GM12878 (cell line): ENCODE data around the gene SYNGAP1. TPM values are rescaled to one million over a fixed set of nuclear protein-coding genes. Genes with fewer than 3 reads are reported as not detected.

Source experiments
- ATAC-seq: fragments of 200-7000 bp; cut with Tn5 transposase; 3 replicates; pipeline ENCODE4 v1.9.1; 2020; ENCODE audit warnings: mild to moderate bottlenecking, moderate library complexity
- BruUV-seq: library from RNA; stranded (reverse); fragments of 400-500 nt; replicated peaks from 2 replicates; lab custom pipeline; 2021; lab: Mats Ljungman, UMichigan
- CTCF ChIA-PET: fragments of 300-600 bp; sonication (Branson Sonifier 250); formaldehyde crosslinking; extraction: SDS; loops from one replicate; lab custom pipeline; 2021; ENCODE audit warnings: inconsistent platforms; lab: Yijun Ruan, JAX
- POLR2A ChIA-PET: fragments of 350-600 bp; formaldehyde crosslinking; extraction: SDS; loops from one replicate; lab custom pipeline; 2021; ENCODE audit warnings: inconsistent platforms; lab: Charles Lee
- RAD21 ChIA-PET: fragments of 300-600 bp; sonication (Branson Sonifier 250); formaldehyde crosslinking; loops from one replicate; lab custom pipeline; 2023; ENCODE audit warnings: antibody characterized with exemption; ENCODE audit not compliant: unreplicated experiment; lab: Charles Lee
- SMC1A ChIA-PET: fragments of 300-600 bp; sonication (Branson Sonifier 250); formaldehyde crosslinking; loops from one replicate; lab custom pipeline; 2023; ENCODE audit not compliant: unreplicated experiment, uncharacterized antibody; lab: Charles Lee
- DNase-seq: peaks from one replicate; pipeline ENCODE4 v3.0.0-alpha.2; 2011; ENCODE audit warnings: low read depth, low spot score
- FAIRE-seq: peaks from 3 replicates; lab custom pipeline; 2011; peaks lifted over from hg19 to GRCh38; lab: Jason Lieb, UNC
- H2AFZ ChIP-seq: 2 replicates; pipeline ENCODE4 v1.6.0; 2011; ENCODE audit warnings: low read depth, low read length, control low read depth; ENCODE audit not compliant: control insufficient read depth
- H3K27ac ChIP-seq: 2 replicates; pipeline ENCODE4 v1.5.1; 2011; ENCODE audit warnings: control low read depth; ENCODE audit not compliant: control insufficient read depth, insufficient read depth
- H3K27me3 ChIP-seq, 2 experiments: replicated peaks in 1 of 2; 2 replicates each; pipeline versions ENCODE4 v1.6.0 to v1.6.1; 2011; ENCODE audit warnings: low read length in 1 of 2; ENCODE audit not compliant: control insufficient read depth in 2 of 2, insufficient read depth in 2 of 2
- H3K36me3 ChIP-seq, 2 experiments: 2 replicates each; pipeline ENCODE4 v1.5.1; 2011; ENCODE audit warnings: low read length in 1 of 2; ENCODE audit not compliant: control insufficient read depth in 2 of 2, insufficient read depth in 2 of 2
- H3K4me1 ChIP-seq: 2 replicates; pipeline ENCODE4 v1.6.1; 2011; ENCODE audit warnings: mild to moderate bottlenecking, low read length, moderate library complexity, mixed read lengths; ENCODE audit not compliant: control insufficient read depth, insufficient read depth
- H3K4me2 ChIP-seq: 2 replicates; pipeline ENCODE4 v1.6.0; 2011; ENCODE audit warnings: control low read depth; ENCODE audit not compliant: control insufficient read depth, insufficient read depth
- H3K4me3 ChIP-seq: fragments of 200-600 bp; sonication (generic); 2 replicates; pipeline ENCODE4 v1.5.1; 2016
- H3K79me2 ChIP-seq: 2 replicates; pipeline ENCODE4 v1.6.0; 2011; ENCODE audit warnings: low read length; ENCODE audit not compliant: control insufficient read depth, insufficient read depth
- H3K9ac ChIP-seq: 2 replicates; pipeline ENCODE4 v1.8.0; 2011; ENCODE audit warnings: low read length, control low read depth, mixed read lengths; ENCODE audit not compliant: control insufficient read depth, insufficient read depth
- H3K9me3 ChIP-seq: replicated peaks from 3 replicates; pipeline ENCODE4 v1.5.1; 2011; ENCODE audit warnings: mild to moderate bottlenecking, low read length; ENCODE audit not compliant: control insufficient read depth, insufficient read depth
- H4K20me1 ChIP-seq: 2 replicates; pipeline ENCODE4 v1.6.0; 2011; ENCODE audit not compliant: control insufficient read depth, insufficient read depth
- BACH1 ChIP-seq: fragments of 450-650 bp; IDR thresholded peaks from 2 replicates; pipeline ENCODE4 v1.6.1; 2017; ENCODE audit warnings: mild to moderate bottlenecking, borderline replicate concordance
- BMI1 ChIP-seq: fragments of 450-650 bp; IDR thresholded peaks from 2 replicates; pipeline ENCODE4 v1.6.1; 2016; ENCODE audit warnings: mild to moderate bottlenecking, moderate library complexity, borderline replicate concordance
- CBX5 ChIP-seq: sonication (generic); IDR thresholded peaks from 2 replicates; pipeline ENCODE4 v1.6.1; 2016; ENCODE audit warnings: low read depth, moderate library complexity, mild to moderate bottlenecking, inconsistent platforms
- CHD2 ChIP-seq: IDR thresholded peaks from 2 replicates; pipeline ENCODE4 v1.6.1; 2011; ENCODE audit warnings: low read depth, low read length, improper control_type of control experiment, borderline replicate concordance
- EED ChIP-seq: sonication (generic); IDR thresholded peaks from 2 replicates; pipeline ENCODE4 v1.6.1; 2016; ENCODE audit warnings: antibody characterized with exemption, low read depth
- ESRRA ChIP-seq: IDR thresholded peaks from 2 replicates; pipeline ENCODE4 v1.6.1; 2012; ENCODE audit warnings: mild to moderate bottlenecking, low read length, improper control_type of control experiment
- EZH2 ChIP-seq: IDR thresholded peaks from 2 replicates; pipeline ENCODE4 v1.6.1; 2012; ENCODE audit warnings: low read depth, mild to moderate bottlenecking, control low read depth, inconsistent platforms, low read length, borderline replicate concordance; ENCODE audit not compliant: control insufficient read depth
- IKZF2 ChIP-seq, 2 experiments: fragments of 450-650 bp; IDR thresholded peaks; 2 replicates each; pipeline ENCODE4 v1.6.1; 2017; ENCODE audit warnings: mild to moderate bottlenecking in 2 of 2, moderate library complexity in 2 of 2
- MEF2B ChIP-seq: fragments of 450-650 bp; IDR thresholded peaks from 2 replicates; pipeline ENCODE4 v1.6.1; 2018; ENCODE audit warnings: mild to moderate bottlenecking, moderate library complexity; ENCODE audit not compliant: partially characterized antibody, poor library complexity, severe bottlenecking
- MXI1 ChIP-seq: fragments of 150-350 bp; IDR thresholded peaks from 2 replicates; pipeline ENCODE4 v1.6.1; 2011; ENCODE audit warnings: low read depth, mild to moderate bottlenecking, inconsistent platforms, low read length, improper control_type of control experiment
- POLR2AphosphoS5 ChIP-seq: IDR thresholded peaks from 2 replicates; pipeline ENCODE4 v1.6.1; 2011; ENCODE audit warnings: mild to moderate bottlenecking, low read length, inconsistent platforms
- POU2F2 ChIP-seq: IDR thresholded peaks from 3 replicates; pipeline ENCODE4 v1.6.1; 2011; ENCODE audit warnings: low read depth, mild to moderate bottlenecking, low read length, borderline replicate concordance
- SIN3A ChIP-seq: IDR thresholded peaks from 2 replicates; pipeline ENCODE4 v1.6.1; 2012; ENCODE audit warnings: low read depth, low read length, improper control_type of control experiment
- STAT1 ChIP-seq: fragments of 450-650 bp; conservative IDR thresholded peaks from 2 replicates; pipeline ENCODE4 v1.6.1; 2014; ENCODE audit warnings: antibody characterized with exemption, mild to moderate bottlenecking
- USF1 ChIP-seq: IDR thresholded peaks from 2 replicates; pipeline ENCODE4 v1.6.1; 2011; ENCODE audit warnings: borderline replicate concordance, low read depth, mild to moderate bottlenecking, moderate library complexity, mixed read lengths, low read length; ENCODE audit not compliant: insufficient read depth; ENCODE audit errors: extremely low read length
- WRNIP1 ChIP-seq: IDR thresholded peaks from 2 replicates; pipeline ENCODE4 v1.6.1; 2011; ENCODE audit warnings: low read depth, low read length, improper control_type of control experiment, borderline replicate concordance
- YY1 ChIP-seq: IDR thresholded peaks from 2 replicates; pipeline ENCODE4 v1.6.1; 2011; ENCODE audit warnings: low read depth, mild to moderate bottlenecking, low read length
- ZNF217 ChIP-seq: fragments of 450-650 bp; IDR thresholded peaks from 2 replicates; pipeline ENCODE4 v1.6.1; 2017; ENCODE audit warnings: antibody characterized with exemption, mild to moderate bottlenecking
- ZZZ3 ChIP-seq: IDR thresholded peaks from 2 replicates; pipeline ENCODE4 v1.6.1; 2011; ENCODE audit warnings: low read depth; ENCODE audit not compliant: control insufficient read depth, insufficient read length
- WGBS: methylation state at CpG from one replicate; pipeline ENCODE4 v1.1.6; 2016; ENCODE audit warnings: low lambda C conversion rate; ENCODE audit not compliant: insufficient replicate concordance, insufficient coverage; ENCODE audit errors: missing lambda C conversion rate; 5-methylcytosine and 5-hydroxymethylcytosine counted together
- in situ Hi-C: fragments of 300-500 bp; cut with MboI; formaldehyde crosslinking; loops from 9 replicates; pipeline ENCODE4 v1.14.3; 2018; ENCODE audit warnings: mixed read lengths
- intact Hi-C: fragments of 100-400 bp; cut with micrococcal nuclease; formaldehyde crosslinking; loops from one replicate; pipeline ENCODE4 v1.14.2; 2022; ENCODE audit not compliant: unreplicated experiment
- polyA plus RNA-seq, 11 experiments: library from polyadenylated mRNA; depleted of rRNA in 4 of 11; unstranded in 6 of 11; stranded (reverse) in 5 of 11; fragments of >200 nt; fragmentation: Nextera tagmentation in 4 of 11; fragmentation: Illumina TruSeq in 1 of 11; extraction: Ambion mirVana in 4 of 11; extraction: Trizol in 1 of 11; gene quantifications; 1 replicate in 1 of 11; 2 replicates in 10 of 11; pipeline versions ENCODE4 v1.2.1 to v1.2.3, GENCODE V29; 2011 to 2016; ENCODE audit warnings: inconsistent platforms in 2 of 11, missing spikeins in 2 of 11, low read depth in 1 of 11
- total RNA-seq, 4 experiments: library from RNA; depleted of rRNA in 3 of 4; stranded (reverse); fragments of >200 nt in 3 of 4; fragmentation: Illumina TruSeq in 1 of 4; extraction: Trizol in 1 of 4; gene quantifications; 2 replicates each; pipeline versions ENCODE4 v1.2.1 to v1.2.3, GENCODE V29; 2013 to 2021
- TF ChIP-seq, protein P1 (sequence below): fragments of 450-650 bp; IDR thresholded peaks from 2 replicates; pipeline ENCODE4 v1.6.1; 2016; ENCODE audit warnings: mild to moderate bottlenecking, moderate library complexity, borderline replicate concordance

SYNGAP1 gene
- total and polyA plus RNA-seq, 10 of the 15 experiments (the other 5 are each of a cell fraction or from before 2014, with no cell fraction given): 0.05 to 9.2 (median 1.2) TPM

GRCh38 chr6:33429750-33430052 lies 9.8 kb downstream of the SYNGAP1 start:
- no peak for ATAC-seq
- peaks cover 52% of the 10 kb centered on the region for H3K4me1 ChIP-seq
- no peak for DNase-seq
- no peaks in the 10 kb centered on the region for H4K20me1 ChIP-seq
- no peak overlapping the region for H3K9ac ChIP-seq
- H3K36me3 ChIP-seq: no peaks in the 10 kb centered on the region
- ChIA-PET SMC1A (interaction anchor here (0.6 to 1.7 kb wide), 4 partner anchors 11 to 24 kb away, joined by 3 to 8 read pairs (median 4); partner anchors contain the start of genes CUTA and ZBTB9), CTCF (interaction anchor here (0.8 to 1.8 kb wide), 5 partner anchors 10 to 178 kb away, joined by 3 to 8 read pairs (median 7); partner anchors contain the start of genes CUTA and SYNGAP1), POLR2A (interaction anchor here (1.0 to 1.8 kb wide), 3 partner anchors 16 to 150 kb away, joined by 3 to 6 read pairs (median 3); partner anchors contain the start of genes BAK1 and PHF1), RAD21 (interaction anchor here (1.0 to 2.1 kb wide), 6 partner anchors 10 to 150 kb away, joined by 3 to 10 read pairs (median 4); partner anchors contain the start of genes BAK1, CUTA, PFDN6 and SYNGAP1)
- BruUV-seq: no TSS peak
- no peak for TF ChIP-seq MEF2B
- no peak for TF ChIP-seq WRNIP1
- TF ChIP-seq ESRRA: no peak
- no peak for TF ChIP-seq EED
- no peak for TF ChIP-seq POLR2AphosphoS5
- no peak for TF ChIP-seq MXI1
- no peak for TF ChIP-seq POU2F2
- TF ChIP-seq USF1: no peak
- TF ChIP-seq CHD2: no peak
- no peak for TF ChIP-seq YY1
- no peak for TF ChIP-seq BACH1
- TF ChIP-seq CBX5: no peak
- TF ChIP-seq STAT1: no peak
- TF ChIP-seq ZNF217: no peak
- no peak for TF ChIP-seq IKZF2 (IDR thresholded peaks at IDR 0.05)
- TF ChIP-seq, protein P1, sequence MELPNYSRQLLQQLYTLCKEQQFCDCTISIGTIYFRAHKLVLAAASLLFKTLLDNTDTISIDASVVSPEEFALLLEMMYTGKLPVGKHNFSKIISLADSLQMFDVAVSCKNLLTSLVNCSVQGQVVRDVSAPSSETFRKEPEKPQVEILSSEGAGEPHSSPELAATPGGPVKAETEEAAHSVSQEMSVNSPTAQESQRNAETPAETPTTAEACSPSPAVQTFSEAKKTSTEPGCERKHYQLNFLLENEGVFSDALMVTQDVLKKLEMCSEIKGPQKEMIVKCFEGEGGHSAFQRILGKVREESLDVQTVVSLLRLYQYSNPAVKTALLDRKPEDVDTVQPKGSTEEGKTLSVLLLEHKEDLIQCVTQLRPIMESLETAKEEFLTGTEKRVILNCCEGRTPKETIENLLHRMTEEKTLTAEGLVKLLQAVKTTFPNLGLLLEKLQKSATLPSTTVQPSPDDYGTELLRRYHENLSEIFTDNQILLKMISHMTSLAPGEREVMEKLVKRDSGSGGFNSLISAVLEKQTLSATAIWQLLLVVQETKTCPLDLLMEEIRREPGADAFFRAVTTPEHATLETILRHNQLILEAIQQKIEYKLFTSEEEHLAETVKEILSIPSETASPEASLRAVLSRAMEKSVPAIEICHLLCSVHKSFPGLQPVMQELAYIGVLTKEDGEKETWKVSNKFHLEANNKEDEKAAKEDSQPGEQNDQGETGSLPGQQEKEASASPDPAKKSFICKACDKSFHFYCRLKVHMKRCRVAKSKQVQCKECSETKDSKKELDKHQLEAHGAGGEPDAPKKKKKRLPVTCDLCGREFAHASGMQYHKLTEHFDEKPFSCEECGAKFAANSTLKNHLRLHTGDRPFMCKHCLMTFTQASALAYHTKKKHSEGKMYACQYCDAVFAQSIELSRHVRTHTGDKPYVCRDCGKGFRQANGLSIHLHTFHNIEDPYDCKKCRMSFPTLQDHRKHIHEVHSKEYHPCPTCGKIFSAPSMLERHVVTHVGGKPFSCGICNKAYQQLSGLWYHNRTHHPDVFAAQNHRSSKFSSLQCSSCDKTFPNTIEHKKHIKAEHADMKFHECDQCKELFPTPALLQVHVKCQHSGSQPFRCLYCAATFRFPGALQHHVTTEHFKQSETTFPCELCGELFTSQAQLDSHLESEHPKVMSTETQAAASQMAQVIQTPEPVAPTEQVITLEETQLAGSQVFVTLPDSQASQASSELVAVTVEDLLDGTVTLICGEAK: no peak
- TF ChIP-seq EZH2: no peak
- TF ChIP-seq SIN3A: no peak
- TF ChIP-seq BMI1: no peak
- no peak for TF ChIP-seq ZZZ3
- no peaks in the 10 kb centered on the region for H3K27me3 ChIP-seq
- in situ Hi-C loops: no loop called here
- intact Hi-C loops: no loop called here
- H3K27ac ChIP-seq: peak overlapping the region; percentile 50; the same call in 1 of the 2 replicates
- FAIRE-seq: no peak
- 21% methylated on average over 2 of the region's 2 CpGs for WGBS
- no peak overlapping the region for H2AFZ ChIP-seq
- peaks cover 6% of the 10 kb centered on the region for H3K79me2 ChIP-seq
- H3K9me3 ChIP-seq: no peaks in the 10 kb centered on the region
- no peak overlapping the region for H3K4me3 ChIP-seq
- peak overlapping the region; percentile 93 for H3K4me2 ChIP-seq
